DND-41 (cell line): ENCODE measurements around the gene SEMA5A.

ENCODE experiments used
- ATAC-seq: fragments of 200-7000 bp; cut with Tn5 transposase; 3 replicates; pipeline ENCODE4 v1.9.1; 2021; ENCODE audit warnings: low read depth; ENCODE audit not compliant: insufficient read depth
- DNase-seq: peaks from one replicate; pipeline ENCODE4 v3.0.0-alpha.2; 2020
- H2AFZ ChIP-seq: 2 replicates; pipeline ENCODE4 v1.6.0; 2012; ENCODE audit warnings: low read depth, low read length
- H3K27ac ChIP-seq: 2 replicates; pipeline ENCODE4 v1.5.1; 2012; ENCODE audit warnings: low read length, inconsistent platforms
- H3K27me3 ChIP-seq: fragments of 200-600 bp; sonication (generic); 2 replicates; pipeline ENCODE4 v1.6.0; 2012; ENCODE audit warnings: low read length, mild to moderate bottlenecking, inconsistent platforms; ENCODE audit not compliant: insufficient read depth, poor library complexity
- H3K36me3 ChIP-seq: 2 replicates; pipeline ENCODE4 v1.5.1; 2012; ENCODE audit warnings: low read length, inconsistent platforms; ENCODE audit not compliant: insufficient read depth
- H3K4me1 ChIP-seq: 2 replicates; pipeline ENCODE4 v1.5.1; 2012; ENCODE audit warnings: mild to moderate bottlenecking, low read length; ENCODE audit not compliant: insufficient read depth
- H3K4me2 ChIP-seq: 2 replicates; pipeline ENCODE4 v1.6.0; 2012; ENCODE audit warnings: mild to moderate bottlenecking, moderate library complexity, low read length, inconsistent platforms; ENCODE audit not compliant: insufficient read depth
- H3K4me3 ChIP-seq, 2 experiments: fragments of 200-600 bp in 1 of 2; shearing (Covaris generic) in 1 of 2; 2 replicates each; pipeline ENCODE4 v1.5.1; 2012 to 2016; ENCODE audit warnings: inconsistent platforms in 2 of 2, low read length in 2 of 2, mild to moderate bottlenecking in 2 of 2, low read depth in 1 of 2, moderate library complexity in 1 of 2
- H3K79me2 ChIP-seq: 2 replicates; pipeline ENCODE4 v1.6.0; 2012; ENCODE audit warnings: low read length, inconsistent platforms; ENCODE audit not compliant: insufficient read depth
- H3K9ac ChIP-seq: 2 replicates; pipeline ENCODE4 v1.6.0; 2012; ENCODE audit warnings: low read depth, mild to moderate bottlenecking, inconsistent platforms, low read length, moderate library complexity
- H3K9me3 ChIP-seq: 2 replicates; pipeline ENCODE4 v1.5.1; 2012; ENCODE audit warnings: low read length, moderate library complexity, mild to moderate bottlenecking, inconsistent platforms; ENCODE audit not compliant: insufficient read depth, severe bottlenecking
- H4K20me1 ChIP-seq: 2 replicates; pipeline ENCODE4 v1.6.0; 2012; ENCODE audit warnings: low read length; ENCODE audit not compliant: insufficient read depth
- EZH2 ChIP-seq: IDR thresholded peaks from 3 replicates; pipeline ENCODE4 v1.6.1; 2012; ENCODE audit warnings: borderline replicate concordance, low read depth, mild to moderate bottlenecking, moderate library complexity, low read length, inconsistent platforms; ENCODE audit not compliant: severe bottlenecking
- TF ChIP-seq, protein P1 (sequence below): IDR thresholded peaks from 2 replicates; pipeline ENCODE4 v1.5.1; 2012; ENCODE audit warnings: borderline replicate concordance, low read length, moderate library complexity, mild to moderate bottlenecking; ENCODE audit not compliant: poor library complexity, severe bottlenecking; ENCODE audit errors: extremely low read depth

Gene SEMA5A

DNA sequence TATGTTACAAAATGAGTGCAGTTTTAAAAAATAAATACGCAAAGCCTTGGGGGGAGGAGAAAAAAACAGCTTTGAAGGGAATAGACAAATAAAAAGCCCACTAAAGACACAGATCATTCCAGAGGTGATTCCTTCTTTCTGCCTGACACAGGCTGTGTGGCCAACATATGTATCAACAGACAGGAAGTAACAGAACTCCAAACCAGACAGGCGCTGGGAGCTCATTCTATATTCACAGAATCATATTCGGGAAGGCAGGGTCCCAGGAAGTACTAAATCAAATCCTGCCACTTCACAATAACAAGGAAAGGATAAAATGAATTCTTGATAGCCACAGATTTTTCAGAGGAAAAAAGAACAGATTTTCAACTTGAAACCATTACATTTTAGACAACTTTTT is 62.1 kb downstream of the SEMA5A start:
- ATAC-seq (no peak), DNase-seq (no peak)
- no peak overlapping the region for H3K4me2 ChIP-seq
- TF ChIP-seq, protein P1, sequence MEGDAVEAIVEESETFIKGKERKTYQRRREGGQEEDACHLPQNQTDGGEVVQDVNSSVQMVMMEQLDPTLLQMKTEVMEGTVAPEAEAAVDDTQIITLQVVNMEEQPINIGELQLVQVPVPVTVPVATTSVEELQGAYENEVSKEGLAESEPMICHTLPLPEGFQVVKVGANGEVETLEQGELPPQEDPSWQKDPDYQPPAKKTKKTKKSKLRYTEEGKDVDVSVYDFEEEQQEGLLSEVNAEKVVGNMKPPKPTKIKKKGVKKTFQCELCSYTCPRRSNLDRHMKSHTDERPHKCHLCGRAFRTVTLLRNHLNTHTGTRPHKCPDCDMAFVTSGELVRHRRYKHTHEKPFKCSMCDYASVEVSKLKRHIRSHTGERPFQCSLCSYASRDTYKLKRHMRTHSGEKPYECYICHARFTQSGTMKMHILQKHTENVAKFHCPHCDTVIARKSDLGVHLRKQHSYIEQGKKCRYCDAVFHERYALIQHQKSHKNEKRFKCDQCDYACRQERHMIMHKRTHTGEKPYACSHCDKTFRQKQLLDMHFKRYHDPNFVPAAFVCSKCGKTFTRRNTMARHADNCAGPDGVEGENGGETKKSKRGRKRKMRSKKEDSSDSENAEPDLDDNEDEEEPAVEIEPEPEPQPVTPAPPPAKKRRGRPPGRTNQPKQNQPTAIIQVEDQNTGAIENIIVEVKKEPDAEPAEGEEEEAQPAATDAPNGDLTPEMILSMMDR: no peak
- no peak for TF ChIP-seq EZH2
- H3K4me1 ChIP-seq: no peaks in the 10 kb centered on the region
- H3K4me3 ChIP-seq: no peak overlapping the region
- H3K27me3 ChIP-seq: no peaks in the 10 kb centered on the region
- H2AFZ ChIP-seq: no peak overlapping the region
- H3K9me3 ChIP-seq: no peaks in the 10 kb centered on the region
- H3K79me2 ChIP-seq: no peaks in the 10 kb centered on the region
- H3K9ac ChIP-seq: no peak overlapping the region
- no peaks in the 10 kb centered on the region for H4K20me1 ChIP-seq
- no peak overlapping the region for H3K27ac ChIP-seq
- H3K36me3 ChIP-seq: no peaks in the 10 kb centered on the region

GRCh38 chr5:9483243-9483642 is 62.6 kb downstream of the SEMA5A start:
- TF ChIP-seq, protein P1: no peak
- TF ChIP-seq EZH2: no peak
- H3K4me3 ChIP-seq: no peak overlapping the region
- H3K9me3 ChIP-seq: peaks cover 3% of the 10 kb centered on the region
- H3K27ac ChIP-seq: no peak overlapping the region
- no peak overlapping the region for H3K4me2 ChIP-seq
- ATAC-seq: no peak
- no peak overlapping the region for H3K9ac ChIP-seq
- H3K27me3 ChIP-seq: no peaks in the 10 kb centered on the region
- no peaks in the 10 kb centered on the region for H3K4me1 ChIP-seq
- H3K36me3 ChIP-seq: no peaks in the 10 kb centered on the region
- no peaks in the 10 kb centered on the region for H3K79me2 ChIP-seq
- no peaks in the 10 kb centered on the region for H4K20me1 ChIP-seq
- H2AFZ ChIP-seq: no peak overlapping the region
- DNase-seq: no peak

DNA sequence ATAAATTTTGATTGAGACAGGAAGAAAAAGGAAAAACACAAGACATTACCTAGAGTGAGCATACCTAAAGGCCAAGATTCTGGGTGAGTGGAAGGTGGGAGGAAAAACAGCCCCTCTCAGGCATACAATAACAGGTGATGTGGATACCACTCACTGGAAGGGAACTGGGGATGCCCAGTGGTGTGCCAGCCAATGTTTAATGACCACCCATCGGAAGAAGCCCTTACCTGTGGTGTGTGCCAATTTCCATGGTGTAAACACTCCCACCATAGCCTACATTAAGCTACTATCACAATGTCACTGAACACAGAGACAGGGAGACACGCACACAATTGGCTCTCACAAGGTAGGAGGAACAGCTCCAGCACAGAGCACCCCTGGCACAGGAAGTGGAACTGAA is 63.5 kb downstream of the SEMA5A start:
- Histone ChIP-seq H3K79me2 (no peaks in the 10 kb centered on the region), H3K9ac (no peak overlapping the region), H2AFZ (no peak overlapping the region), H3K4me2 (no peak overlapping the region), H3K36me3 (no peaks in the 10 kb centered on the region), H3K27ac (no peak overlapping the region), H3K9me3 (peaks cover 12% of the 10 kb centered on the region), H3K27me3 (no peaks in the 10 kb centered on the region), H3K4me1 (no peaks in the 10 kb centered on the region), H4K20me1 (no peaks in the 10 kb centered on the region), H3K4me3 (no peak overlapping the region)
- DNase-seq (no peak), ATAC-seq (no peak)
- TF ChIP-seq EZH2: no peak
- TF ChIP-seq, protein P1: no peak

DNA sequence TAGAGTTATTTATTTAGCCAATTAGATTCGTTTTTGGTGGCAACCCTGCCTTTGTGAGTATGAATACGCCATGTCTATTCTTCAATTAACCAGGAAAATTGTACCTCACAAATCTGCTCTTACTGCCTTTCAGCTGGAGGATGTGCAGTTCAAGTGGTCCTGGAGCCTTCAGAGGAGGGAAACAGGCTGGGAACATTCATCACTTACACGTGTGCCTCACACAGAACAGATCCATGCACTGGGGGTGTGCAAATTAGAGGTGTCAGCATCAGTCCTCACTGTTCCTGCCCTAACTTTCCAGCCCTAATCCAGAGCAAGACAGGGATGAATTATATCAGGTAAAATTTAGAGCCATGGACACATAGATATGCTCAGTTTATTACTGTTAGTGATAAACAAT is 65.4 kb downstream of the SEMA5A start:
- no peak for TF ChIP-seq EZH2
- TF ChIP-seq, protein P1: no peak
- H3K4me3 ChIP-seq: no peak overlapping the region
- H3K4me2 ChIP-seq: no peak overlapping the region

More for the DNA sequence above, 65.4 kb downstream of the SEMA5A start:
- H3K27ac ChIP-seq: no peak overlapping the region
- H3K9me3 ChIP-seq: peaks cover 12% of the 10 kb centered on the region
- no peaks in the 10 kb centered on the region for H3K36me3 ChIP-seq
- H3K79me2 ChIP-seq: no peaks in the 10 kb centered on the region
- H3K9ac ChIP-seq: no peak overlapping the region
- no peak overlapping the region for H2AFZ ChIP-seq
- H4K20me1 ChIP-seq: no peaks in the 10 kb centered on the region
- ATAC-seq (no peak), DNase-seq (no peak)
- no peaks in the 10 kb centered on the region for H3K4me1 ChIP-seq
- no peaks in the 10 kb centered on the region for H3K27me3 ChIP-seq
